ENCODE data around the gene VSIG8.
"Not testable (repeated sequence)": the region's sequence is repeated elsewhere in the genome, so short reads cannot be mapped to it uniquely, and the experiment has no call there.

Gene VSIG8

GRCh38 chr1:159862557-159862956 lies at the start of gene VSIG8:
Gene VSIG8, minus strand, starts transcription at chr1:159862657. Its CDS starts 136 bp downstream, at chr1:159862521.
- DNase-seq = no peak

GRCh38 chr1:159911326-159912070 lies 49.0 kb upstream of the VSIG8 start:
- DNase-seq = no peak

GRCh38 chr1:159908031-159908940 lies 45.8 kb upstream of the VSIG8 start:
- no peak for DNase-seq

- no peak for DNase-seq
Observed at GRCh38 chr1:159906960-159907359, 44.5 kb upstream of the VSIG8 start.

- not testable (repeated sequence) for DNase-seq
Observed at GRCh38 chr1:159904036-159904435, 41.6 kb upstream of the VSIG8 start.

GRCh38 chr1:159902541-159902940 lies 40.1 kb upstream of the VSIG8 start:
- no peak for DNase-seq

- no peak for DNase-seq
Observed at GRCh38 chr1:159900755-159901360, 38.4 kb upstream of the VSIG8 start.

GRCh38 chr1:159900086-159900680 lies 37.7 kb upstream of the VSIG8 start, which contains the start of gene CFAP45:
Gene CFAP45, minus strand, starts transcription at chr1:159900165. Its CDS starts 67 bp downstream, at chr1:159900098.
- peak; percentile 56 for DNase-seq

GRCh38 chr1:159899634-159900033 lies 37.2 kb upstream of the VSIG8 start:
- not testable (repeated sequence) for DNase-seq

- DNase-seq = no peak
Observed at GRCh38 chr1:159898527-159898926, 36.1 kb upstream of the VSIG8 start.

GRCh38 chr1:159897962-159898361 lies 35.5 kb upstream of the VSIG8 start:
- DNase-seq = no peak

- no peak for DNase-seq
Observed at GRCh38 chr1:159896546-159896930, 34.1 kb upstream of the VSIG8 start.

GRCh38 chr1:159895836-159896545 lies 33.5 kb upstream of the VSIG8 start:
- DNase-seq = no peak

- DNase-seq = no peak
Observed at GRCh38 chr1:159895286-159895685, 32.8 kb upstream of the VSIG8 start.

GRCh38 chr1:159892944-159893343 lies 30.5 kb upstream of the VSIG8 start:
- DNase-seq = no peak

- peak; percentile 85 for DNase-seq
Observed at GRCh38 chr1:159891275-159892157, 29.1 kb upstream of the VSIG8 start.

- no peak for DNase-seq
Observed at GRCh38 chr1:159890390-159890789, 27.9 kb upstream of the VSIG8 start.

- no peak for DNase-seq
Observed at GRCh38 chr1:159889821-159890252, 27.4 kb upstream of the VSIG8 start.

- DNase-seq = no peak
Observed at GRCh38 chr1:159889202-159889601, 26.7 kb upstream of the VSIG8 start.

GRCh38 chr1:159884296-159884695 lies 21.8 kb upstream of the VSIG8 start:
- DNase-seq = no peak

- no peak for DNase-seq
Observed at GRCh38 chr1:159883134-159883533, 20.7 kb upstream of the VSIG8 start.

Data from NCI-H1092 (cell line).